Retinal pigment epithelial cell (primary cell): ENCODE measurements around the gene EDEM1.

Source experiments
- DNase-seq: peaks from one replicate; pipeline ENCODE4 v3.0.0-alpha.2; 2010; ENCODE audit warnings: low read depth
- H3K4me3 ChIP-seq: 2 replicates; pipeline ENCODE4 v1.5.1; 2011; ENCODE audit warnings: mild to moderate bottlenecking, low read length, control low read depth, moderate library complexity
- CTCF ChIP-seq: conservative IDR thresholded peaks from 2 replicates; pipeline ENCODE4 v1.5.1; 2011; ENCODE audit warnings: low read depth, low read length, control low read depth, inconsistent platforms

The EDEM1 gene

GRCh38 chr3:5250467-5251195 is 63.1 kb downstream of the EDEM1 start:
- no peak for DNase-seq
- no peak overlapping the region for H3K4me3 ChIP-seq
- TF ChIP-seq CTCF = no peak

GRCh38 chr3:5251196-5251583 is 63.7 kb downstream of the EDEM1 start:
- TF ChIP-seq CTCF = no peak
- H3K4me3 ChIP-seq = no peak overlapping the region
- no peak for DNase-seq

GRCh38 chr3:5252131-5252530 is 64.6 kb downstream of the EDEM1 start:
- no peak for TF ChIP-seq CTCF
- H3K4me3 ChIP-seq = no peak overlapping the region
- DNase-seq = no peak

- H3K4me3 ChIP-seq = no peak overlapping the region
- no peak for DNase-seq
- TF ChIP-seq CTCF = no peak
Measured at GRCh38 chr3:5254281-5255048, 67.0 kb downstream of the EDEM1 start.

GRCh38 chr3:5255404-5256344 is 68.2 kb downstream of the EDEM1 start:
- no peak for DNase-seq
- no peak for TF ChIP-seq CTCF
- H3K4me3 ChIP-seq = no peak overlapping the region

- TF ChIP-seq CTCF = no peak
- DNase-seq = no peak
- H3K4me3 ChIP-seq = no peak overlapping the region
Measured at GRCh38 chr3:5258526-5258925, 71.0 kb downstream of the EDEM1 start.
